Superior temporal gyrus (tissue), 1 donor: Measurements from ENCODE around the gene FNDC3B.
"Not testable (repeated sequence)": the region's sequence is repeated elsewhere in the genome, so short reads cannot be mapped to it uniquely, and the experiment has no call there.

Experiments used
- DNase-seq: peaks from one replicate; pipeline ENCODE4 v3.0.0-alpha.2; 2016; ENCODE audit errors: extremely low spot score

FNDC3B gene

GRCh38 chr3:172039436-172040077 is at the start of gene FNDC3B:
Gene FNDC3B (plus strand): TSS chr3:172039578. CDS start chr3:172112480, 72,902 bp downstream.
- DNase-seq: peak; percentile 97

- DNase-seq: not testable (repeated sequence)
Measured at GRCh38 chr3:171990239-171990638, 49.1 kb upstream of the FNDC3B start.

GRCh38 chr3:171991166-171991565 is 48.2 kb upstream of the FNDC3B start:
- no peak for DNase-seq

GRCh38 chr3:171994646-171995428 is 44.5 kb upstream of the FNDC3B start:
- no peak for DNase-seq

- DNase-seq: no peak
Measured at GRCh38 chr3:171995486-171995885, 43.9 kb upstream of the FNDC3B start.

GRCh38 chr3:171996178-171996817 is 43.1 kb upstream of the FNDC3B start:
- no peak for DNase-seq

GRCh38 chr3:171998731-171999130 is 40.6 kb upstream of the FNDC3B start:
- DNase-seq: not testable (repeated sequence)

- not testable (repeated sequence) for DNase-seq
Measured at GRCh38 chr3:172001616-172002015, 37.8 kb upstream of the FNDC3B start.

GRCh38 chr3:172002512-172003078 is 36.8 kb upstream of the FNDC3B start:
- DNase-seq: no peak

GRCh38 chr3:172003146-172003545 is 36.2 kb upstream of the FNDC3B start:
- no peak for DNase-seq

GRCh38 chr3:172007065-172007370 is 32.4 kb upstream of the FNDC3B start:
- DNase-seq: no peak

GRCh38 chr3:172009803-172010202 is 29.6 kb upstream of the FNDC3B start:
- no peak for DNase-seq

- DNase-seq: no peak
Measured at GRCh38 chr3:172012775-172013174, 26.6 kb upstream of the FNDC3B start.

- DNase-seq: no peak
Measured at GRCh38 chr3:172014145-172014544, 25.2 kb upstream of the FNDC3B start.

- DNase-seq: no peak
Measured at GRCh38 chr3:172018364-172018763, 21.0 kb upstream of the FNDC3B start.

- DNase-seq: no peak
Measured at GRCh38 chr3:172020763-172021162, 18.6 kb upstream of the FNDC3B start.

- no peak for DNase-seq
Measured at GRCh38 chr3:172021164-172021563, 18.2 kb upstream of the FNDC3B start.

- no peak for DNase-seq
Measured at GRCh38 chr3:172021859-172022258, 17.5 kb upstream of the FNDC3B start.

- DNase-seq: no peak
Measured at GRCh38 chr3:172023915-172024314, 15.5 kb upstream of the FNDC3B start.

GRCh38 chr3:172024679-172025078 is 14.7 kb upstream of the FNDC3B start:
- no peak for DNase-seq

- DNase-seq: no peak
Measured at GRCh38 chr3:172029425-172030098, 9.8 kb upstream of the FNDC3B start.

- DNase-seq: no peak
Measured at GRCh38 chr3:172030181-172030580, 9.2 kb upstream of the FNDC3B start.
